Measurements from ENCODE around the gene GUCA2B. TPM values are rescaled to one million over a fixed set of nuclear protein-coding genes. Genes with fewer than 3 reads are reported as not detected.

The GUCA2B gene
- polyA plus RNA-seq, 1 donor, result not detected

DNA sequence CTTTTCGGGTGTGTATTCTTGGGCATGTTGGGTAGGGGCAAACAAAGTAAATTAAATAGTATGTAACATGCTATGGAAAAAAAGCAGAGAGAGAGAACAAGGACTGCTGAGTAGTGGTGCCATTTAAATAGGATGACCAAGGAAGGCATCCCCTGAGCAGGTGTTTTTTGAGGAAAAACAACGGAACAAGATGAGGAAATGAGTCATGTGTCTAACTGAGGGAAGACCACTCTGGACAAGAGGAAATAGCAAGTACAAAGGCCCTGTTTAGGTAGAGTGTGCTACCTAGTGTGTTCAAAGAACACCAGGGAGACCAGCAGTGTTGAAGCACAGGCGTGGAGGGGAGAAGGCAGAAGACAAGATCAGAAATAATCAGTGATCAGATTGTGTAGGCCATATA, 31.4 kb downstream of the GUCA2B start:
- no peak for DNase-seq (ENCODE audit: low read depth)

DNA sequence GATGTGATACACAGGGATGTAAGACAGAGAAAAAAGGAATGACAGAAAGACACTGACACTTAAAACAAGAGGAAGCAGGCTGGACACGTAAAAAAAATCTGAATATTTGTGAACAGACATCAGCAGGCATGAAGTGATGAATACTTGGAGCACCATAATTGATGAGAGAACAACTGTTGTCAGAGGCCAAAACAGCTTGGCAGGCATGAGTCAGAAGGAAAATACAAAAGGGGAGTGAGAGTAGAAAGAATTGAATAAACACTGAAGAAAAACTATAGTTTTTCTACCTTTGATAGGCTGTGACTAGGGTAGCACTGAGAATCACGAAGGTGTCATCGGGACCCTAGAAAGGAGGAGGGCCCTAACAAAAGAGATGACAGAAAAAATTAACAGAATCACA, 32.9 kb downstream of the GUCA2B start:
- no peak for DNase-seq (ENCODE audit: low read depth)

DNA sequence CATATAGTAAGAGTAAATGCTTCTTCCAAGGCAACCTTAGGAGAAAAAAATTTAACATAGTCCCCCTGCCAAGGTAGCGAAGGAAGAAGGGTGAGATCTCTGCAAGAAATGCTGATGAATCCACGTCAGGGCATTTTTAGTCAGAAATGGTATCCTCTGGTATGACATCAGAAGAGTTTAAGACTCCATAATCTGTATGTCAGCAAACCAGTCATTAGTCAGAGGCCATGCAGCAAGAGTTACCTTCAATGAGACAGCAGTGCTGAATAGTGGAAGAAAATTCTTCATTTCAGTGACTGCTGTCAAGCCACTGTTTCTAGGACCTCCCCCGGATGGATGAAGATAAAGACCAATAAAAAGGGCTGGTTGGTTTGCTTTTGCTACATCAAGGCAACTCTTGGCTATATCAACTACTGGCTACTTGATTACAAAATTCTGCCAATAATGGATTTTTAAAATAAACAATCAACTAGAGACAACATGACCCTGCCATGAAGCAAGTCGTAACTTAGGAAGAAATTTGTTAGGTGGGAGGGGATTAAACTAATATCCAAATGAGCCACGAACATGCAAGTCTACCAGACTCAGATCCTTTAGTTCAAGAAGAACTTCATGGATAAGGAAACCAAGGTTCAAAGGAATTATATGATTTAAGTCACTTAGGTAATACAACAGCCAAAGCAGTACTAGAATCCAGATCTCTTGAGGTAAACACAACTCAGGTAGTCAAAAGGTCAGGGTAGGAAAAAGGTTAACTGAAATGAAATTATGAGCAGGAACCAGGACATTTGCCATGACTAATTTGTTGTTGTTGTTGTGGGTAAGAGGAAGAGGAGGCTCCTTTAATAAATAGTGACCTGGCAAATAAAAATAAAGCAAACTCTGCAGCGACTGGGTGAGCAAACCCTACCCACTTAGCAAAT, 37.0 kb downstream of the GUCA2B start:
- no peak for DNase-seq (ENCODE audit: low read depth)

DNA sequence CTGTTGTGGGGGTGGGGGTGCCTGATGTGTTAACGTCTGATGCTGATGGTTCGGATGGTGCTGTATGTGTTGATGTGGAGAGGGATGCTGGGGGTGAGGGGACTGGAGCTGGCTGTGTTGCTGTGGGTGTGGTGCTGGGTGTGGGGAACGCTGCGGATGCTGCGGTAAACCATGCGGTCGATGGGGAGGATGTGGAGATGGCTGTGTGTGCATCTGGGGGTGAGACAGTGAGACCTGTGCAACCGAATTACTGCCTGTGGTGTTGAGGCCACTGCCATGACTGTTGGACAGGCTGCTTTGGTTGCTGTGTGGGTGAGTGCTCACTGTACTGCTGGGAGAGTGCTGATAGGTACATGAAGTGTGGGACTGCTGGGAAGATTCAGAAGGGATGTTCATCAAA, 38.1 kb downstream of the GUCA2B start:
- no peak for DNase-seq (ENCODE audit: low read depth)

DNA sequence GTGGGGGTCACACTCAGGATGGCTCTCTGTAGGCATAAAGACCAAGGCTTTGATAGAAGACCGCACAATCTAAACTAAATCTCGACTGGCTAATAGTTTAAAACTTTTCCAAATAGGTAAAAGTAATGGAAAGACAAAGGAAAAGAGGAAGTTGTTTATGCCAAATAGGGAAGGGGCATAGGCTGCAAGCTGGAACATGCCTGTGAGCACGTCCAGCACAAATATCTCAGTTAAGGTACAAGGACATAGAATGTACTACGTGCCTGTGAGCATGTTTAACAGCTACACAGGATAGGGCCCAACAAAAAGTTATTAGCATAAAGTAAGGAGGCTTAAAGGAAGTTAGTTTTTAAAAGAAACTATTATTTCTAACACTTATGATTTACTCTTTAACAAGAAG, 38.9 kb downstream of the GUCA2B start:
- DNase-seq (ENCODE audit: low read depth), result no peak

DNA sequence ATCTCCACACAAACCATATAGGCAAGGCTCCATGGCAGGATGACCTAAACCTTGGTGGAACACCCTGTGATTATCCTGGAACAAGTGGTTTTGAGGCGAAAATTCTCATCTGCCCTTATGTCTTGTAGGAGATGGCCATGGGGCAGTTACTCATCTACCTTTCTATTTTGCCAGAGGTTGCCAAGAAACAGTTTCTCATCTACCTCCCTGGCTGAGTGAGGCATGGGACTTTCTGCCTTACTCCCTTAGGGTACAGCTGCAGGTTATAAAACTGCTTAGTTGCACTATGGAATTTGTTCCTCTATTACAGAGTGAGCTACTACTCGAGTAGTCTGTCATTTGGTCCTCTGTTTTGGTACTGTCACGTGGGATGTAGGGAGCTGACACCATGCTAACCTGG, 42.6 kb downstream of the GUCA2B start:
- DNase-seq (ENCODE audit: low read depth), result no peak

DNA sequence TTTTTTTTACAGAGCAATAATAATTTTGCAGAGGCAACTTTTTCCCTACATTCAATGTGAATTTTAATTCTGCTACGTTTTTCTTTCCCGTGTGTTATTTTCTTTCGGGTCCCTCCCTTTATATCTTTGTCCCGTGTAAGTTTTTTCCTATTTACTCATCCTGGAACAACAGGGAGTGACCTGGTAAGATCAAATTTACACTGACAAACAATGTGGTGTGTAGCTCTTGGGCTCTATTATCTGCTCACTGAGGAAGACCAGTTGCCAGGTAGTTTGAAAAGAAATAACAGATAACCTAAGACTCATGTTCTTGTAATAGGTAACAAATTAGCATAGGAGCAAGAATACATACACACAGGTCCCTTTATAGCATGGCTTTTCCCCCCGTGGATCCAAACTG, 45.0 kb downstream of the GUCA2B start:
- no peak for DNase-seq (ENCODE audit: low read depth)

DNA sequence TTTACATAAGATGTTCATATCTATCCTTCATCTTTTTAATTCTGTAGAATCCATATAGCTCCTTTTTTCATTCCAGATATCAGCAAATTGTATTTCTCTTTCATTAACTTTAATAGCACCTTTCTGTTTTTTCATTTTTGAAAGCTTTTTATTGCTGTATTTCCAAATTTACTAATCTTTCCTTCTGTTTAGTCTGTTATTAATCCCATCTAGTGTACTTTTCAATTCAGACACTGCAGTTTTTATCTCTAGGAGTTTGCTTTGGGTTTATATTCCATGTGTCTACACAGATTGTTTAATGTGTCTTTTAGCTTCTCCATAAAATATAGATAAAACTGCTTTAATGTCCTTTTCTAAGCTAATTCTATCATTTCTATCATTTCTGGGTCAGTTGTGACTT, 48.8 kb downstream of the GUCA2B start:
- no peak for DNase-seq (ENCODE audit: low read depth)

Other genes starting within 250 kb of the GUCA2B start
- 2.1 TPM for gene HIVEP3, start 234.5 kb upstream of the GUCA2B start, polyA plus RNA-seq (ENCODE audit: insufficient read length)
- not detected for gene GUCA2A, start 11.3 kb downstream of the GUCA2B start, polyA plus RNA-seq (ENCODE audit: insufficient read length)
- gene FOXJ3, start 181.8 kb downstream of the GUCA2B start, polyA plus RNA-seq (ENCODE audit: insufficient read length), result 37.8 TPM
- 0.89 TPM for gene RIMKLA, start 227.4 kb downstream of the GUCA2B start, polyA plus RNA-seq (ENCODE audit: insufficient read length)